NCI-H1092 (cell line): ENCODE results near the gene OR5V1.
"Not testable (repeated sequence)": the region's sequence is repeated elsewhere in the genome, so short reads cannot be mapped to it uniquely, and the experiment has no call there.

ENCODE experiments used
- DNase-seq: peaks from one replicate; lab custom pipeline; 2025; lab: John Stamatoyannopoulos, UW

OR5V1 gene

DNA sequence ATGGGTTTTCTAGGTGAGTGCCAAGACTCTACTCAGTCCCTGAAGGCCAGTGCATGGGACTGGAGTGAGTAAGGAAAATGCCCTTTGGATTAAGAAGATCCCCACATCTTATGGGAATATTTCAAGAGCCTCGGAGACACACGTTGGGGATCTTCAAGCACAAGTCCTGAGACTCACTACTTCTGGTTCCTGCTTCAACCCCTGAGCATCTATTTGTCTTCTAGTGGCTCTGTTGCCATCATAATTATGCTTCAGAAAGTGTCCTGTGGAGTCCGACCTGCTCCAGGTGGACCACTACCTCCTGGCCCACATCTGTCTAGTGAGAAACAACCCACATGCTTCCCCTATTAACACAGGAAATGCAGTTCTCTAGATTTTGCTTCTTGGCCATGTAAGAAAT lies at the start of gene OR5V1:
Gene OR5V1, minus strand, starts transcription at position 101 of the 400 bp plus-strand sequence. CDS start 12,670 bp downstream, outside the sequence.
- DNase-seq = no peak

DNA sequence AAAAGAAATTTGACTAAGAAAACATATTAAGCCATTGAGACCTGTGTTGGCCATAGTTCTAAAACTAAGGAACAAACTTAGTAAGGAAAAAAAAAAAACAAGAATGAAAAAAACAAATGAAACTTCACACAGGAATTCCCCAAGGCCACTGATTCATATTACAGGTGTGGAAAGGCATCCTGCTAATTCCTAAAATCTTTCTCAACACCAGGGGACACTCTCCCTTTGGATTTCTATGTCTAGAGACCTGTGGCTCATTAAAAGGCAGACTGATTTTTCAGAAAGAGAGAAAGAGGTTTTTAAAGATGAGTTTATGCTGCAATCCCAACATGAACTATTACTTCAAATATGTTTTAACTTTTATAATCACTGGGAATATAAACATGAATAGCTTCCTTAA lies 45.9 kb upstream of the OR5V1 start, which contains the start of gene OR12D1:
Gene OR12D1, plus strand, starts transcription at position 341 of the 400 bp plus-strand sequence.
- DNase-seq = no peak

DNA sequence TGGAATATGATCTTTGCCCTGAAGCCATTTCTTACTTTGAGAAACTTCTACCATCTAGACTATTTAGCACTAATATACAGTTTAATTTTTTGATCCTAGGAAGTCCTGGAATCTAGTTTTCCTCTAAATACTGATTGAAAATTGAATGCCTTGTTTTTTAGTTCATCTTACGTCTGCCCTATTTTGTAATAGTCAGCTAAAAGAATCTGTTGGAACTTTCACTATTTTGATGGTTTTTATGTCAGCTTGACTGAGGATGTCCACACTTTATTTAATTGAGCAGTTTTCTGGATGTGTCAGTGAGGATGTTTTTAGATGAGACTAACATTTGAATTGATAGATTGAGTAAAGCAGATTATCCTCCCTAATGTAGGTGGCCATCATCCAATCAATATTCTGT lies 35.1 kb upstream of the OR5V1 start:
- DNase-seq = no peak

DNA sequence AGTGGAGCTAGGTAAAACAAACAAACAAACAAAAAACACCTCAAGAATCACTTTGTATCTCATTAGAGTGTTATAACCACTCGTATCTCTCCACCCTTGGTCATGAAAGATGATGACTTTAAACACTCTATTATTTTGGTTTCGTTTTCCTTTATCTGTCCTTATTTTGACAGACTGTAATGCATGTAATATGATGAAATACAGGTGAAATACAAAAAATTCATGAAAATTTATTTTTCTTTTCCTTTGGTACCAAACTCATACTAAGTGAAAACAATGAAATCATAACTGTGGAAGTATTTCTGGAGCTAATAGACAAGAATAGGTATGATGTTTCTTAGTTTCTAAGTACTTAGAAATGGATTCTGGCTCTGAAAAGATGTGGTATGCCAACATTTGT lies 30.9 kb upstream of the OR5V1 start:
- no peak for DNase-seq

DNA sequence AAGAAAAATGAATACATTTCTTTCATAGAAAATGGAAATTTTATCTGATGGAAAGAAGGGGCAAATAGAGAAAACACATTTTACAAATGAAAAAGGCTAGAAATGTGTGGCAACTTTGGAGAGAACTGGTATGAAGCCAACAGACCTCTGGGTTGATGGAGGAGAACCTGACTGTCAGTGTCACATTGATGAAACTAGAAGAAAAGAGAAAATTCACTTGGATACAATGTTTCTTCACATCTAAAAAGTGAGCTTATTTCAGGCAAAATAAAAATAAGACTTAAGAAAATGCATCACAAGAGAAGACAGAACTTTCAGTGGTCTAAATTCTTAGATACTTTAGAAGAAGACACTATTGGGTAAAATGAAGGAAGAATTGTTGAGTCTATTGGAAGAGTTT lies 26.7 kb upstream of the OR5V1 start, which contains the start of gene OR12D2:
Gene OR12D2, plus strand, starts transcription at position 301 of the 400 bp plus-strand sequence. CDS start 1,069 bp downstream, outside the sequence.
- no peak for DNase-seq

DNA sequence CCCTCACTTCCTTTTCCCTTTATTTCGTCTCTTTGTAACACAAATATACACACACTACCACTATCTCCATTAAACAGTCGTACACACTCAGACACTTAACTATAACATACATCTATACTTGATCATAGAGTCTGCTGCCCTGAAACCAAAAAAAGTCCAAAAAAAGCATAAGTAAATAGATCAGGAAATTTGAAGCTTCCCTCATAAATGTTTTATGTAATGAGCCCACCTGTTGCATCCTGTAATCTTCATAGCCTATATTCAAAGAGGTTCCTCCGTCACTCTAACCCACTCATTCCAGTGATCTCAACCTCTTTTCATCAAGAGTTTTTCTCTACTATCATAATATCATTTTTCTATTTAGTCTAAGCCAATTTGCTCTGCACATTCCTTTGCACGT lies 19.9 kb upstream of the OR5V1 start:
- DNase-seq = no peak

DNA sequence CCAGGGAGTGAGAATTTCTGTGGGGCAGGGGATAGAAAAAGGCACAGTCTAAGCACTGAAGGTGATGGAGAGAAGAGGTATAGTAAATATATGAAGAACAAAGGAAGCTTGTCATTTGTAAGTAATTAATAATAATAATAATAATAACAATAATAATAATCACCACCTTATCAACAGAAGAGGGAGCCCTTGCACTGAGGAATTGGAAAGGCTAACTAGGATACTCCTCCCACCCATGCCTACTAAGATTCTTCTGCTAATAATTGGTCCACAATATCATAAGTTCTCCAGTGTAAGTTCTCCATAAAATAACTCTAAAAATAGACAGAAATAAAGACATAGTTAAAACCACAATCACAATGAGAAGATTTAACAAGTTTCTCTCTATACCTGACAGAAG lies 7.3 kb upstream of the OR5V1 start:
- no peak for DNase-seq

DNA sequence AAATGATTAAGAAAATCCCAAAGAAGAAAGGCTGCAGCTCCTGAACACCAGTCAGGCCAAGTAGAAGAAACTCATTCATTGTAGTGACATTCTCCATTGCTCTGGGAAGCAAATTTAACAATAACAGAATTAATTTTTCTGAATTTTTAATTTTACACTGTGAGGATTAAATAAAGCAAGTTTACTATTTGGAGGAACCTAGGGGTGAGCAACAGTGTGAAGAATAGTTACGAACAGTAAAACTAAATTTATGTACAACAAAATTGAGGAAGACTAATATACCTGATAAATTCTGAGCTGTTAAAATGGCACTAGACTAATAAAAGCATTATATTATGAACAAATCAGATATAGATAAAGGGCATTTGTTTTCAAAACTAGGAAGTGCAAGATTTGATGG lies 6.5 kb upstream of the OR5V1 start, which contains the start of gene OR12D3:
Gene OR12D3, minus strand, starts transcription at position 101 of the 400 bp plus-strand sequence. Its CDS starts 4 bp downstream, at position 97.
- no peak for DNase-seq

DNA sequence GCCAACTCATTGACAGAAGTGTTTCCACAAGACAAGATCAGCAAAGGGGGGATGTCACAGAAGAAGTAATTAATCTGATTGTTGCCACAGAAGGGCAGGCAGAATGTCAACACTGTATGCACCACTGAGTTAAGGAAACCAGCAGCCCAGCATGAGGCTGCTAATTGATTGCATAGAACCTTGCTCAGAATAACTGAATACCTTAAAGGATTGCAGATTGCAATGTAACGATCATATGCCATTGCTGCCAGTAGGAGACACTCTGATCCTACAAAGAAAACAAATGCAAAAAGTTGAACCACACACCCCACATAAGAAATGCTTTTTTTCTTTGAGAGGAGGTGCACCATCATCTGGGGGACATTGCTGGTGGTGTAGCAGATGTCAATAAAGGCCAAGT lies 13.1 kb downstream of the OR5V1 start:
- no peak for DNase-seq

DNA sequence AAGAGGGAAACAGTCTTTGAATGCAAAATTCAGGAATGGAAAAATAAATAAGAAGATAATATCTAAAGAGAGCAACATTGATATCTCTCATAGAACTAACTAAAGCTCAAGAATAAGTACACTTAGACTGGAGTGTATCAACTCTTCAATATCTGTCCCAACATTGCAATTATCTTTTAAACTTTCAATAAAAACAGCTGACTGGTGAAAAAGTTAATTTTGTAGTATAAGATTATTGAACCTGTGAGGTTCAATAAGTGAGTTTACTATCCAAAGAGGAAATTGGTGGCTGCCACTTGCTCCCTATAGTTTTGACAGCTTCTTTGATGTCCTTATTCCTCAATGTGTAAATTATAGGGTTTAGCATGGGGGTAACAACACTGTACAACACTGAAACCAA lies 13.7 kb downstream of the OR5V1 start:
- DNase-seq = no peak

DNA sequence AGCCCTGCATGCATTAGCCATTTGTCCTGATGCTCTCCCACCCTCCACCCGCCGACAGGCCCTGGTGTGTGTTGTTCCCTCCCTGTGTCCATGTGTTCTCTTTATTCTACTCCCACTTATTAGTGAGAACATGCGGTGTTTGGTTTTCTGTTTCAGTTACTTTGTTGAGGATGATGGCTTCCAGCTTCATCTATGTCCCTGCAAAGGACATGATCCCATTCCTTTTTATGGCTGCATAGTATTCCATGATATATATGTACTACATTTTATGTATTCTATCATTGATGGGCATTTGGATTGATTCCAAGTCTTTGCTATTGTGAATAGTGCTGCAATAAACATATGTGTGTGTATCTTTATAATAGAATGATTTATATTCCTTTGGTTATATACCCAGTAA lies 19.3 kb downstream of the OR5V1 start:
- not testable (repeated sequence) for DNase-seq

DNA sequence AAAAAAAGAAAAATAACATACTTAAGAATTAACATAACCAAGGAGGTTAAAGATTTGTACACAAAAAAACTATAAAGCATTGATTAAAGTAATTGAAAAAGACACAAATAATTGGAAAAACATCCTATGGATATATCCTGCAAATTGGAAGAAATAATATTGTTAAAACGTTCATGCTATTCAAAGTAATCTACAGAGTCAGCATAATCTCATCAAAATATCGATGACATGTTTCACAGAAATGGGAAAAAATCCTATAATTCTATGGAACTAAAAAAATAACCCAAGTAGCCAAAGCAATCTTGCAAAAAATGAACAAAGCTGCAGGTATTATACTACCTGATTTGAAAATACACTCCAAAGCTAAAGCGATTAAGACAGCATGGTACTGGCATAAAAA lies 23.3 kb downstream of the OR5V1 start:
- no peak for DNase-seq

DNA sequence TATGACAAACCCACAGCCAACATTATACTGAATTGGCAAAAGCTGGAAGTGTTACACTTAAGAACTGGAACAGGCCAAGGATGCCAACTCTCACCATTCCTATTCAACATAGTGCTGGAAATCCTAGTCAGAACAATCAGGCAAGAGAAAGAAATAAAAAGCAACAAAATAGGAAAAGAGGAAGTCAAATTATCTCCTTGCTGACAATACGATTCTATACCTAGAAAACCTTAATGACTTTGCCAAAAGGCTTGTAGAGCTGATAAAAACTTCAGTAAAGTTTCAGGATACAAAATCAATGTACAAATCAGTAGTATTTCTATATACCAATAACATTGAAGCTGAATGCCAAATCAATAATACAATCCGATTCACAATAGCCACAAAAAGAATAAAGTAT lies 32.4 kb downstream of the OR5V1 start:
- DNase-seq = no peak

DNA sequence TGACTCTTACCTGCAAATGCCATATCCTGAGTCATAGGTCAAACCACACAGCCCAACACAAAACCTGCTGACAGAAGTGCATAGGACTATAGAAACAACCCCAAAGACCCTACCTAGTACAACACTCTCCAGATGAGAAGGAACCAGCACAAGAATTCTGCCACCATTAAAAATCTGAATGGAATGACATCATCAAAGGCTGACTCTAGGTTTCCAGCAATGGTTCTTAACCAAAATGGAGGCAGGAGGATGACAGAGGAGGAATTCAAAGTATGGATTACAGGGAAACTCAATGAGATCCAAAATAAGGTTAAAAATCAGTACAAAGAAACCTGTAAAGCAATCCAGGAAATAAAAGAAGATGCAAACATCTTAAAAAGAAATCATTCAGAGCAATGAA lies 36.0 kb downstream of the OR5V1 start:
- DNase-seq = no peak

DNA sequence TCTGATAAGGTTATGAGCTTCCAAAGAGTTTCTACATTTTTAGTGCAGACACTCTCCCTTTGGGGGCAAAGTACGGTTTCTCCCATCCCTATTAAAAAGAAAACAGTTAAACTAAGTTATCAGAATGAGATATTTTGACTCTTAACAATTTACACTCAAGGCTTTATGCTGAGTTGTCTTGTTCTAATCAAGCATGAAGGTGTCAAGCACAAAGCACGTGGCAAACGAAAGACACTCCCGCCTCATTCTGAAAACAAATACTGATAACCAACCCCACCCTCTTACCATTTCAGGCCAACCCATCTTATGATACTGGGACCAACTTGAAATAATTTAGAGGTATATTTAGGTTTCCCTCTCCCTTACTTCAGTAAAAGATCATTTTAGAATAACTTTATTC lies 42.9 kb downstream of the OR5V1 start:
- DNase-seq = no peak

DNA sequence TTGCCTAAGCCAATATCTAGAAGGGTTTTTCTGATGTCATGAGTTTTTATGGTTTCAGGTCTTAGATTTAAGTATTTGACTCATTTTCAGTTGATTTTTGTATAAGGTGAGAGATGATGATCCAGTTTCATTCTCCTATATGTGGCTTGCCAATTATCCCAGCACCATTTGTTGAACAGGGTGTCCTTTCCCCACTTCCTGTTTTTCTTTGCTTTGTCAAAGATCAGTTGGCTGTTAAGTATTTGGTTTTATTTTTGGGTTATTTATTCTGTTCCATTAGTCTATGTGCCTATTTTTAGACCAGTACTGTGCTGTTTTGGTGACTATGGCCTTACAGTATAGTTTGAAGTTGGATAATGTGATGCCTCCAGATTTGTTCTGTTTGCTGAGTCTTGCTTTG lies 45.3 kb downstream of the OR5V1 start:
- not testable (repeated sequence) for DNase-seq

DNA sequence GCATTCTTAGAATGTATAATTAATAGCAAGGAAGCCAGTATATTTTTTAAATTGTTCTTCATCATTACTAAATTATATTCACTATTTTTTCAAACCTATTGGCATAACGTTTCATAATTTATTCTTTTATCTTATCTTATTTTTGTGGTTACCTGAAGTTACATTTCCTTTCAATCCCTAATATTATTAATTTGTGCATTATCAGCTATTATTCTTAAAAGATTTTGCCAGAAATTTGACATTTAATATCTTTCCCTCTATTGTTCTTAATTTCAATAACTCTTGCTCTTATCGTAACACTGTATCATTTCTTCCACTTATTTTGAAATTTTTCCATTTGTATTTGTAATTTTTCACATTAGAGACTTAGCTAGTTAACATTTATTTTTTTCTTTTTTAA lies 48.7 kb downstream of the OR5V1 start:
- DNase-seq = no peak
